Epithelial cell of esophagus (primary cell): ENCODE measurements around the gene SLC27A4.
A peak's percentile ranks its signal among the peaks of the same experiment; 100 is the strongest.

Experiments used
- DNase-seq: peaks from one replicate; pipeline ENCODE4 v3.0.0; 2010; ENCODE audit warnings: low read depth
- H3K4me3 ChIP-seq: 2 replicates; pipeline ENCODE4 v1.5.1; 2011; ENCODE audit warnings: mild to moderate bottlenecking, low read length, control low read depth
- CTCF ChIP-seq: IDR thresholded peaks from 2 replicates; pipeline ENCODE4 v1.5.1; 2011; ENCODE audit warnings: low read depth, mild to moderate bottlenecking, low read length, control low read depth, inconsistent platforms; ENCODE audit not compliant: insufficient read depth; ENCODE audit errors: missing control alignments

Gene SLC27A4

DNA sequence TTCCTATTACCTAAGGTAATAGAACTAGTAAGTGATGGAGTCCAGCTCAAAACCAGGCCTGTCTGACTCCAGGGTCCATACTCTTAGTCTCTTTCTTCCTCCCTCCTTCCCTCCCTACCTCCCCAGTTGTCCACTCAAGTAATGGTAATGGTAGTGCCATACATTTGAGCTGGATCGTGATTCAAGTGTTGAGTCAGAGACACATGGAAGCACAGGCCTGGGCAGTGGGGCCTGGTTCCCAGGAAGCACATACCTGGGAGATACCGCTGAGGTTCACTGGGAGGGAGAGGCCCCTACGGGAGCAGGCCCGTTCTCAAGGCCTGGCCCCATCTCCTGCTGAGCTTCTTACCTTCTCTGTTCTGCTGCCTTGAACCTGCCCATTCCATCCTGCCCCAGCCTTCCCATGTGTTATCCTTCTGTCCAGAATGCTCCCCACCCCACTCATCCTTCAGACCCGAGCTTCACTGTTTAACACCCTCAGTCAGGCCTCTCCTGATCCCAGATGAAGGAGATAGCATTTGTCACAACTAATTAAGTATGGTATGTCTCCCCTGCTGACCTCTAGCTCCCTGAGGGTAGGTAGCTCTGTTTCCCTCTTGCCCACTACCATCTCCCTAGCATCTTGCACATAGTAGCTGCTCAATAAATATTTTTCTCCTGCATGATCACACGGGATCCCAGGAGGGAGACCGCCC lies 44.6 kb downstream of the SLC27A4 start:
- H3K4me3 ChIP-seq, result no peak overlapping the region
- DNase-seq, result peak; percentile 80
- no peak for TF ChIP-seq CTCF

DNA sequence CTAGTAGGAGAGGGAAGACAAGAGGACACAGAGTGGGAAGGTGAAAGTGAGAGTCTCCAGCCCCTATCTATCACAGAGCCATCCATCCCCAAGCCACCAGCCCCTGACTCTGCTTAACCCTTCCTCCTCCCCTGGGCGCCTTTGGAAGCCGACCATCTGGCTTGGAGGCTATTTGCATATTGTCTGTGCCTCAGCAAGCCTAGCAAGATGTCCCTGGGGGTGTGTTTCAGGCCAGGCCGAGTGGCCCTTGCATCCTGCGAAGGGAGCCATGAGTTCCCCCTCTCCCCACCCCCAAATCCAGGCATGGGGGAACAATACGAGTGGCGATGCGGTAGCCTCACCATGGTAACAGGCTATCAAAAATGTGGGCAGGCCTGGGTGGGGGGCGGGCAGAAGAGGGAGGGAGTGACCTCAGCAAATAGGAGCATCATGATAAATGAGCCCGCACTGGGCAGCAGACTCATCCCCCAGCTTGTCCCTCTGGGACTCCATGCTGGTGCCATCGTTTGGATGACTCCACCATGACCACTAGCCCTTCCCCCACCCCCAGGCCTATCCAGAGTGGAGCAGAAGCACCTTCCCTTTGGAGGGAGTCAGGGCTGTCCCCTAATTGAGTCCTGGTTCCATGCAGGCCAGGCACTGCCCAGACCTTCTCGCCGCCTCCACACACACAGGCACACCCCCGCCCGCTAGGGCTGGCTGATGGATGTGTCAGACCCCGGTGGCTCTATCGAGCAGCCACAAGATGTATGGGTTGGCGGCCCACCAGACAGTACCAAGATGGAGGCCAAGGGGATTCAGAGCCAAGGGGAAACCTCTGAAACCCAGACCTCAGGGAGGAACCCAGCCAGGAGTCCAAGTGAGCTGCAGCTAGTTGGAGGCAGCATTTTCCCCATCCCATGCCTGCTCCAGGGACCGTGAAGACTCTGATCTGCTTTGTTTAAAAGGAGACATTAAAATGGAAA lies 45.5 kb downstream of the SLC27A4 start:
- no peak for TF ChIP-seq CTCF
- DNase-seq, result no peak
- no peak overlapping the region for H3K4me3 ChIP-seq

- DNase-seq, result no peak
- TF ChIP-seq CTCF, result no peak
- H3K4me3 ChIP-seq, result no peak overlapping the region
Measured at GRCh38 chr9:128388150-128388549, 47.8 kb downstream of the SLC27A4 start.

- no peak overlapping the region for H3K4me3 ChIP-seq
- TF ChIP-seq CTCF, result no peak
- no peak for DNase-seq
Measured at GRCh38 chr9:128389395-128390149, 49.2 kb downstream of the SLC27A4 start.

GRCh38 chr9:128390150-128390812 lies 50.0 kb downstream of the SLC27A4 start:
- TF ChIP-seq CTCF, result no peak
- no peak for DNase-seq
- H3K4me3 ChIP-seq, result no peak overlapping the region
